Measurements from ENCODE around the gene SLC10A7. TPM values are rescaled to one million over a fixed set of nuclear protein-coding genes. Genes with fewer than 3 reads are reported as not detected.

The SLC10A7 gene
- total and polyA plus RNA-seq, 2 experiments from 2014 or later = 0.81 to 4.3 TPM

DNA sequence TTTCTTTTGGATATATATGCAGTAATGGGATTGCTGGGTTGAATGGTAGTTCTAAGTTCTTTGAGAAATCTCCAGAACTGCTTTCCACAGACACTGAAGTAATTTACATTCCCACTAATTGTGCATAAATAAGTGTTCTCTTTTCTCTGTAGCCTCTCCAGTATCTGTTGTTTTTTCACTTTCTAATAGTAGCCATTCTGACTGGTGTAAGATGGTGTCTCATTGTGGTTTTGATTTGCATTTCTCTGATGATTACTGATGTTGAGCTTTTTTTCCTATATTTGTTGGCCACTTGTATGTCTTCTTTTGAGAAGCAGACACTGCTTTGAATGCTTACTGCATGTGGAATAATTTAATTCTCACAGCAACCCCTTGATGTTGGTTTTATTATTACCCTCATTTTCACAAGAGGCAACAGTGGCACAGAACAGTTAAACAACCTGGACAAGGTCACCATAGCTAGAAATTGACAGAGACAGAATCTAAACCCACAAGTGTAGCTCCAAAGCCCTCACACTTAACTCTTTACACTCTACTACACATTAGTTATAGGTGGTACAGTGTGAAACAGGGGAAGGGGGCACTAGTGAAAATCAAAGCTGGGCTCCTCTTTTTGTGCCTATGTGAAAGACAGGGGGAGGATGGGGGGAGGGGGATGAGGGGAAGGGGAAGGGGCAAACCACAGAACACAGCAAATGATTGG, 211.3 kb downstream of the SLC10A7 start:
- Mint-ChIP-seq H3K9me3 (no peaks in the 10 kb centered on the region), H3K4me3 (no peak overlapping the region), H3K27me3 (ENCODE audit: insufficient read depth, low read depth, poor library complexity) (no peaks in the 10 kb centered on the region), H3K27ac (no peak overlapping the region), H3K4me1 (no peaks in the 10 kb centered on the region), H3K36me3 (ENCODE audit: low read depth) (no peaks in the 10 kb centered on the region)
- no peaks in the 10 kb centered on the region for H3K79me2 ChIP-seq (replicated peaks; ENCODE audit: insufficient read depth)
- H3K4me2 ChIP-seq = no peak overlapping the region
- no peaks in the 10 kb centered on the region; the same call in 1 of the 2 replicates for H4K20me1 ChIP-seq (replicated peaks; ENCODE audit: insufficient read depth)
- DNase-seq (ENCODE audit: low spot score) (no peak), ATAC-seq (no peak)
- H3K36me3 ChIP-seq (ENCODE audit: insufficient read depth) = no peaks in the 10 kb centered on the region
- H3K4me1 ChIP-seq (ENCODE audit: insufficient read depth) = no peaks in the 10 kb centered on the region
- no peak overlapping the region for H3K27ac ChIP-seq (ENCODE audit: low read depth)
- H3F3A ChIP-seq (replicated peaks; ENCODE audit: low read depth) = no peaks in the 10 kb centered on the region
- TF ChIP-seq POLR2AphosphoS5 (IDR thresholded peaks at IDR 0.05; ENCODE audit: low read depth) (no peak), EZH2 (IDR thresholded peaks at IDR 0.05; ENCODE audit: low read depth, unreplicated experiment) (no peak), STAT1 (IDR thresholded peaks at IDR 0.05; ENCODE audit: unreplicated experiment) (no peak), ZNF114 (CRISPR knock-in tag; IDR thresholded peaks at IDR 0.05) (no peak), JUNB (IDR thresholded peaks at IDR 0.05; ENCODE audit: unreplicated experiment) (no peak), CREB1 (CRISPR knock-in tag; IDR thresholded peaks at IDR 0.05; ENCODE audit: low read depth) (no peak), ZNF331 (CRISPR knock-in tag; IDR thresholded peaks at IDR 0.05; ENCODE audit: low read depth) (no peak)
- TF ChIP-seq, protein P1, sequence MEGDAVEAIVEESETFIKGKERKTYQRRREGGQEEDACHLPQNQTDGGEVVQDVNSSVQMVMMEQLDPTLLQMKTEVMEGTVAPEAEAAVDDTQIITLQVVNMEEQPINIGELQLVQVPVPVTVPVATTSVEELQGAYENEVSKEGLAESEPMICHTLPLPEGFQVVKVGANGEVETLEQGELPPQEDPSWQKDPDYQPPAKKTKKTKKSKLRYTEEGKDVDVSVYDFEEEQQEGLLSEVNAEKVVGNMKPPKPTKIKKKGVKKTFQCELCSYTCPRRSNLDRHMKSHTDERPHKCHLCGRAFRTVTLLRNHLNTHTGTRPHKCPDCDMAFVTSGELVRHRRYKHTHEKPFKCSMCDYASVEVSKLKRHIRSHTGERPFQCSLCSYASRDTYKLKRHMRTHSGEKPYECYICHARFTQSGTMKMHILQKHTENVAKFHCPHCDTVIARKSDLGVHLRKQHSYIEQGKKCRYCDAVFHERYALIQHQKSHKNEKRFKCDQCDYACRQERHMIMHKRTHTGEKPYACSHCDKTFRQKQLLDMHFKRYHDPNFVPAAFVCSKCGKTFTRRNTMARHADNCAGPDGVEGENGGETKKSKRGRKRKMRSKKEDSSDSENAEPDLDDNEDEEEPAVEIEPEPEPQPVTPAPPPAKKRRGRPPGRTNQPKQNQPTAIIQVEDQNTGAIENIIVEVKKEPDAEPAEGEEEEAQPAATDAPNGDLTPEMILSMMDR (conservative IDR thresholded peaks at IDR 0.05; ENCODE audit: low read depth in 2 of 2) = no peak
- TF ChIP-seq, protein P2, sequence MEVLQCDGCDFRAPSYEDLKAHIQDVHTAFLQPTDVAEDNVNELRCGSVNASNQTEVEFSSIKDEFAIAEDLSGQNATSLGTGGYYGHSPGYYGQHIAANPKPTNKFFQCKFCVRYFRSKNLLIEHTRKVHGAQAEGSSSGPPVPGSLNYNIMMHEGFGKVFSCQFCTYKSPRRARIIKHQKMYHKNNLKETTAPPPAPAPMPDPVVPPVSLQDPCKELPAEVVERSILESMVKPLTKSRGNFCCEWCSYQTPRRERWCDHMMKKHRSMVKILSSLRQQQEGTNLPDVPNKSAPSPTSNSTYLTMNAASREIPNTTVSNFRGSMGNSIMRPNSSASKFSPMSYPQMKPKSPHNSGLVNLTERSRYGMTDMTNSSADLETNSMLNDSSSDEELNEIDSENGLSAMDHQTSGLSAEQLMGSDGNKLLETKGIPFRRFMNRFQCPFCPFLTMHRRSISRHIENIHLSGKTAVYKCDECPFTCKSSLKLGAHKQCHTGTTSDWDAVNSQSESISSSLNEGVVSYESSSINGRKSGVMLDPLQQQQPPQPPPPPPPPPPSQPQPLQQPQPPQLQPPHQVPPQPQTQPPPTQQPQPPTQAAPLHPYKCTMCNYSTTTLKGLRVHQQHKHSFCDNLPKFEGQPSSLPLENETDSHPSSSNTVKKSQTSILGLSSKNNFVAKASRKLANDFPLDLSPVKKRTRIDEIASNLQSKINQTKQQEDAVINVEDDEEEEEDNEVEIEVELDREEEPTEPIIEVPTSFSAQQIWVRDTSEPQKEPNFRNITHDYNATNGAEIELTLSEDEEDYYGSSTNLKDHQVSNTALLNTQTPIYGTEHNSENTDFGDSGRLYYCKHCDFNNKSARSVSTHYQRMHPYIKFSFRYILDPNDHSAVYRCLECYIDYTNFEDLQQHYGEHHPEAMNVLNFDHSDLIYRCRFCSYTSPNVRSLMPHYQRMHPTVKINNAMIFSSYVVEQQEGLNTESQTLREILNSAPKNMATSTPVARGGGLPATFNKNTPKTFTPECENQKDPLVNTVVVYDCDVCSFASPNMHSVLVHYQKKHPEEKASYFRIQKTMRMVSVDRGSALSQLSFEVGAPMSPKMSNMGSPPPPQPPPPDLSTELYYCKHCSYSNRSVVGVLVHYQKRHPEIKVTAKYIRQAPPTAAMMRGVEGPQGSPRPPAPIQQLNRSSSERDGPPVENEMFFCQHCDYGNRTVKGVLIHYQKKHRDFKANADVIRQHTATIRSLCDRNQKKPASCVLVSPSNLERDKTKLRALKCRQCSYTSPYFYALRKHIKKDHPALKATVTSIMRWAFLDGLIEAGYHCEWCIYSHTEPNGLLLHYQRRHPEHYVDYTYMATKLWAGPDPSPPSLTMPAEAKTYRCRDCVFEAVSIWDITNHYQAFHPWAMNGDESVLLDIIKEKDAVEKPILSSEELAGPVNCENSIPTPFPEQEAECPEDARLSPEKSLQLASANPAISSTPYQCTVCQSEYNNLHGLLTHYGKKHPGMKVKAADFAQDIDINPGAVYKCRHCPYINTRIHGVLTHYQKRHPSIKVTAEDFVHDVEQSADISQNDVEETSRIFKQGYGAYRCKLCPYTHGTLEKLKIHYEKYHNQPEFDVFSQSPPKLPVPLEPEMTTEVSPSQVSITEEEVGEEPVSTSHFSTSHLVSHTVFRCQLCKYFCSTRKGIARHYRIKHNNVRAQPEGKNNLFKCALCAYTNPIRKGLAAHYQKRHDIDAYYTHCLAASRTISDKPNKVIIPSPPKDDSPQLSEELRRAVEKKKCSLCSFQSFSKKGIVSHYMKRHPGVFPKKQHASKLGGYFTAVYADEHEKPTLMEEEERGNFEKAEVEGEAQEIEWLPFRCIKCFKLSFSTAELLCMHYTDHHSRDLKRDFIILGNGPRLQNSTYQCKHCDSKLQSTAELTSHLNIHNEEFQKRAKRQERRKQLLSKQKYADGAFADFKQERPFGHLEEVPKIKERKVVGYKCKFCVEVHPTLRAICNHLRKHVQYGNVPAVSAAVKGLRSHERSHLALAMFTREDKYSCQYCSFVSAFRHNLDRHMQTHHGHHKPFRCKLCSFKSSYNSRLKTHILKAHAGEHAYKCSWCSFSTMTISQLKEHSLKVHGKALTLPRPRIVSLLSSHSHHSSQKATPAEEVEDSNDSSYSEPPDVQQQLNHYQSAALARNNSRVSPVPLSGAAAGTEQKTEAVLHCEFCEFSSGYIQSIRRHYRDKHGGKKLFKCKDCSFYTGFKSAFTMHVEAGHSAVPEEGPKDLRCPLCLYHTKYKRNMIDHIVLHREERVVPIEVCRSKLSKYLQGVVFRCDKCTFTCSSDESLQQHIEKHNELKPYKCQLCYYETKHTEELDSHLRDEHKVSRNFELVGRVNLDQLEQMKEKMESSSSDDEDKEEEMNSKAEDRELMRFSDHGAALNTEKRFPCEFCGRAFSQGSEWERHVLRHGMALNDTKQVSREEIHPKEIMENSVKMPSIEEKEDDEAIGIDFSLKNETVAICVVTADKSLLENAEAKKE (CRISPR knock-in tag; IDR thresholded peaks at IDR 0.05) = no peak
- TF ChIP-seq, protein P3, sequence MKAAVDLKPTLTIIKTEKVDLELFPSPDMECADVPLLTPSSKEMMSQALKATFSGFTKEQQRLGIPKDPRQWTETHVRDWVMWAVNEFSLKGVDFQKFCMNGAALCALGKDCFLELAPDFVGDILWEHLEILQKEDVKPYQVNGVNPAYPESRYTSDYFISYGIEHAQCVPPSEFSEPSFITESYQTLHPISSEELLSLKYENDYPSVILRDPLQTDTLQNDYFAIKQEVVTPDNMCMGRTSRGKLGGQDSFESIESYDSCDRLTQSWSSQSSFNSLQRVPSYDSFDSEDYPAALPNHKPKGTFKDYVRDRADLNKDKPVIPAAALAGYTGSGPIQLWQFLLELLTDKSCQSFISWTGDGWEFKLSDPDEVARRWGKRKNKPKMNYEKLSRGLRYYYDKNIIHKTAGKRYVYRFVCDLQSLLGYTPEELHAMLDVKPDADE (IDR thresholded peaks at IDR 0.05) = no peak
- H3K9me2 ChIP-seq (ENCODE audit: insufficient read depth) = no peaks in the 10 kb centered on the region
- no peak overlapping the region for H2AFZ ChIP-seq
- no peaks in the 10 kb centered on the region for H3K27me3 ChIP-seq (ENCODE audit: insufficient read depth)
- H3K4me3 ChIP-seq = no peak overlapping the region

All from GM23338 (cell line).